GM11168 (cell line): ENCODE results near the gene CDH1.
"Not testable (repeated sequence)": the region's sequence is repeated elsewhere in the genome, so short reads cannot be mapped to it uniquely, and the experiment has no call there.

ENCODE experiments used
- in situ Hi-C: fragments of 300-500 bp; cut with MboI; formaldehyde crosslinking; loops from one replicate; pipeline ENCODE4 v1.12.0; 2022; ENCODE audit warnings: low sequenced_read_pairs; ENCODE audit not compliant: unreplicated experiment

The CDH1 gene

DNA sequence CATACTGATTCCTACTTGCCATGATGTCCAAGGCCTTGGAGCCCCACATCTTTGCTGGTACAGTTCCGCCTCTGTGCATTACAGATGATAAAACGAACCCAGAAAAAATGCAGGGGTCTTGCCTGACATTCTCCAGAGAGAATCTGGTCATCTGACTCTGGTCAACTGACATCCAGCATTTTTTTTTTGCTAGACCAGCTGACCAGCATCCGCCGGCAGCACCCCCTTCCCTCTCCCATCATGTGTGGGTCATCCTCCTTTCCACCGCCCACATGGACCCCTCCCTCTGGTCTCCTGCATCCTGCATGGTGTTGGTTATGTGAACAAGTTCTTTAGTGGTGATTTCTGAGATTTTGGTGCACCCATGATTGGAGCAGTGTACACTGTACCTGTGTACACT, 47.1 kb downstream of the CDH1 start:
- in situ Hi-C loops: no loop called here

DNA sequence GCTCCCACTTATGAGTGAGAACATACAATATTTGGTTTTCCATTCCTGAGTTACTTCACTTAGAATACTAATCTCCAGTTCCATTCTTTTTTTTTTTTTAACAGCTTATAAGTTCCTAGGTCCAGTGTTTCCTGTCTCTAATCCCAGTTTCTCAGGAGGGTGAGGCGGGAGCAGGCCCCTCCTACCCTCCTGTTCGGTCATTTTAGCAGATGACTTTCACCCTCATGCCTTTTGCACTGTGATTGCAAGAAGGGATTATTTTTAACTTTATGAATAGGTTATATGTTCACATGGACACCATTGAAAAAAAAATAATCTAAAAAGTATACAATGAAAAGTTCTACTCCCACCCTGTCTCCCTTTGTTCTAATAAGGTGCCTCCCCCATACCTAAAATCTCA, 47.6 kb downstream of the CDH1 start:
- in situ Hi-C loops: no loop called here

DNA sequence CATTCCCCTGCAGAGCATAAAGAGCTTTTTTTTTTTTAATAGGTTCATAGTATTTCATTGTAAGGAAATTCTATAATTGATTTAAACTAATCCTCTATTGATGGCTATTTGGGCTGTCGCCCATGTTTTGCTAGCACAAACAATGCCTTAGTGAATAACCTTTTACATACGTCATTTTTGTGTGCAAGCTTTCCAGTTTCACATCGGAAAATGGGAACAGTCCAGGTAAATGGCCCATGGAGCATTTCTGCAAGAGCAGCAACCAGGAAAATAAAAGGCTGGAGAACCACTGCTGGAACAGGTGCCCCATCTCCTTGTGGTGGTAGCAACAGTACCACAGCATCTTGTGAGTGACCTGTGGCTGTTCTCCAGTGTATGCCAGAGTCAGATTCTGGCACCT, 48.6 kb downstream of the CDH1 start:
- in situ Hi-C loops: no loop called here

- in situ Hi-C loops: no loop called here
Measured at GRCh38 chr16:68786685-68787418, 49.8 kb downstream of the CDH1 start.

DNA sequence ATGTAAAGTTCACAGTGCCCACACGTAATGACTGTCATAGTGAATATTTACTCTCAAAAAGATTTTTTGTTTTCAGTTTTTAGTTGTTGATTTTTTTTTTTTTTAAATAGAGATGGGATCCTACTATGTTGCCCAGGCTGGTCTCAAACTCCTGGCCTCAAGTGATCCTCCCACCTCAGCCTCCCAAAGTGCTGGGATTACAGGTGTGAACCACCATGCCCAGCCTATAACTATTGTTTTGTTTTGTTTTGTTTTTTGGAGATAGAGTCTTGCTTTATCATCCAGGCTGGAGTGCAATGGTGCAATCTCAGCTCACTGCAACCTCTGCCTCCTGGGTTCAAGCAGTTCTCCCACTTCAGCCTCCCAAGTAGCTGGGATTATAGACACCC, 50.3 kb downstream of the CDH1 start:
- in situ Hi-C loops: not testable (repeated sequence)

DNA sequence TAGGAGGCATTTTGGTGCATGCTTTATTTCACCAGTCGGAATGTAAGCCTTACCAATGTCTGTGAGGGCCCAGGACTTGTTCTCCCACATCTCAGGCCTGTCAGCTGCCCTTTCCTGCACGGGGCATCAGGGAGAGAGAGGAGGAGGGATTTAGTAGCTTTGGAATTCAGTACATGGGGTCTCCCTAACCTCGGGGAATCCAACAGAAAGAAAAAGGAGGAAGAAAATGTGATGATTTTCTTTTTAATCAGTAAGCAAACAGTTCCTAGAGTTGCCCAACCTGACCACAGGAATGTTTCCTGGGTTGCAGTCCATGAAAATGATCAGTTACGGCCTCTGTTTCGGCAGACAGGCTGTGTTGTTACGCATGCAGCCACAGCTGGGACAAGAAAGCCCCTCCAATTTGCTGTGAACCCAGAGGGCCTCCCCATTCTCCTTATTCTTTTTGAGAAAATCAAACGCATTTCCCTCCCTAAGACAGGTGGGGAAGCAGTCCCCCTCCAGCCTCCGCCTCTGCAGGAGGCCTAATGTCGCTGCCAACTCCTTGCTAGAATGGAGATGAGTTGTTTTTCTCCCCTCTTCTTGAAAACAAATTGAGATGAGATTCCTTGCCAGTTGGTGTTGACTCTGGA, 53.2 kb downstream of the CDH1 start:
- in situ Hi-C loops: no loop called here

- in situ Hi-C loops: no loop called here
Measured at GRCh38 chr16:68790944-68791343, 53.9 kb downstream of the CDH1 start.

DNA sequence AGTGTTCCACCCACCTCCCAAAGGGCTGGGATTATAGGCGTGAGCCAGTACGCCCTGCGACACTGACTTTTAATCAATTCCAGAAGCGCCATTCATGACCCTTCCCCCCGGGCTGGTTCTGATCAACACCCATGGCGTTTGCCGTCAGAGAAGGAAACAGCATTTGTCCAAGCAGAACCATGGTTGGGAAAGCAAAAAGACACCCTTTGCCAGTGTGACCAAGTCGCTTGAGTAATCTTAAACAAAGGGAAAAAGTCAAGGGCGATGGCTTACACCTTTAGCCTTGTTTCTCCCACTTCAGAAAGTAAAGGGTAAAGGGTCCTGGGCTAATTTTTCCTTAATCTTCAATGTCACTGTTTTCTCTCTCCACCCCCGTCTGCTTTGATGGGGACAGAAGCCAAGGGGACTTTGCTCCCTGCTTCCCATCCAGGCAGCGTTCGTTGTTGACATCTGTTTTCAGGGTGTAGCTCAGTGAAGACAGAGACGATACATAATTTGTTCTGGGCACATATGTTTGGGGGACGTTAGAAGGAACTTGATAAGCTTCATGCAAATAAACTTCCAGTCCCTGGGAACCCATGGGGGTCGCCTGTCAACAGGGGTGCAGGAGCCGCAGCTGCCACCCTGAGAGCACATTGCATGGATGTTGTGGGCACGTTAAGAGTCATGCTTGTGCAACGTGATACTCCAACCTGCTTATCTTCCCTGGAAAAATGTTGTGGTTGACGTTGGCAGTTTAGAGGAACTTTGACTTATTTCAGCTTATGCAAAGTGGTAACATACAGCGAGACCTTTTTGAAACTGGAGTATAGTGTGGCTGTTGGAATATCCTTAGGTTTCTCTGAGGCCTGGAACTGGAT, 55.6 kb downstream of the CDH1 start:
- in situ Hi-C loops: no loop called here

GRCh38 chr16:68793401-68793857, 56.3 kb downstream of the CDH1 start:
- in situ Hi-C loops: no loop called here

- in situ Hi-C loops: loop anchor here (5.0 kb wide), 1 partner anchor 91 kb away; no protein-coding TSS in a partner anchor
Measured at GRCh38 chr16:68798398-68798797, 61.3 kb downstream of the CDH1 start.

DNA sequence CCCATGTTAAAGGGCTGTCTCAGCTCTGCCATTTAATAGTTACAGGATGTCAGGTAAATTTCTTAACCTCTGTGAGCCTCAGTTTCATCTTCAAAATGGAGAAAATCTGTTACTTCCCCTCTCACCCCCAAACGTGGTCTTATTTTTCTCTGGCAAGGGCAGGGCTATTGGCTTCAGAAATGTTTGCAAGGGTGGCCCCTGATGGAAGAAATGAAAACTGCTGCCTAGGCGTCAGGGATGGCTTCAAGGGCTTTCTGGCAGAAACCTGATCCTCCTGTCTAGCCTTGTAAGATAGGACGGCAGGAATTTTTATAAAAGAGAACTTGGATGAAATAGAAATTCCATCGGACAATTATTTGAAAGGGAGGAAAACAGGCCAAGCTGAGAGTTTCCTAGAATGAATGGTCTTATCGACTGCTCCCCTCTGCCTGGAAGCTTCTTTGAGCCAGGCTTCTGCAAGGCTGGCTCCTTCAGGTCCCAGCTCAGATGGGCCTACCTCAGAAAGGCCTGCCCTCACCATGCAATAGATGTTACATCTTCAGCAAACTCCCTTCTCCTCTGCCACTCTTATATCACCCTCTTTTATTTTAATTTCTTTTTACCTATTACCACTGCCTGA, 63.3 kb downstream of the CDH1 start:
- in situ Hi-C loops: loop anchor here (25.0 kb wide), 1 partner anchor 238 kb away; no protein-coding TSS in a partner anchor

GRCh38 chr16:68802190-68802589, 65.1 kb downstream of the CDH1 start:
- in situ Hi-C loops: loop anchor here (25.0 kb wide), 1 partner anchor 240 kb away; no protein-coding TSS in a partner anchor

- in situ Hi-C loops: loop anchor here (25.0 kb wide), 1 partner anchor 244 kb away; no protein-coding TSS in a partner anchor
Measured at GRCh38 chr16:68806422-68806821, 69.3 kb downstream of the CDH1 start.

DNA sequence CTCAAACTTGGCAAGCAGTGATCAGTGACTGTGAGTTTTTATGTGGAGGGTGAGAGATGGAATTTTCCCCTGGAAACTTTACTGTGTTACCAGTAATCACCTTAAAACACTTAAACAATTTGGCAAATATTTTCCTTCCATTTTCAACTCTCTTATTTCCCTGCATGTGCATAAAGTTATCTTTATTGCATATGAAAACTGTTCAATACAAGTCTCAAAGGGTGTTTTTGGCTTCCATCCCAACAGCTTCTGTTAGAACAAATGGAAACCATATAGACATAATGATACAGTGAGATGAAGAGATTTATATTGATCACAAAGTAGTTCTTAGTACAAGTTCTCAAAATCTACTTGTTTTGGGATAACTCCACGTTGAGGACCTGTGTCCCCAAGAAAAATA, 69.9 kb downstream of the CDH1 start:
- in situ Hi-C loops: loop anchor here (25.0 kb wide), 1 partner anchor 245 kb away; no protein-coding TSS in a partner anchor

GRCh38 chr16:68814516-68814915, 77.4 kb downstream of the CDH1 start:
- in situ Hi-C loops: loop anchor here (25.0 kb wide), 1 partner anchor 252 kb away; no protein-coding TSS in a partner anchor

- in situ Hi-C loops: loop anchor here (25.0 kb wide), 1 partner anchor 261 kb away; no protein-coding TSS in a partner anchor
Measured at GRCh38 chr16:68823401-68824135, 86.5 kb downstream of the CDH1 start.

DNA sequence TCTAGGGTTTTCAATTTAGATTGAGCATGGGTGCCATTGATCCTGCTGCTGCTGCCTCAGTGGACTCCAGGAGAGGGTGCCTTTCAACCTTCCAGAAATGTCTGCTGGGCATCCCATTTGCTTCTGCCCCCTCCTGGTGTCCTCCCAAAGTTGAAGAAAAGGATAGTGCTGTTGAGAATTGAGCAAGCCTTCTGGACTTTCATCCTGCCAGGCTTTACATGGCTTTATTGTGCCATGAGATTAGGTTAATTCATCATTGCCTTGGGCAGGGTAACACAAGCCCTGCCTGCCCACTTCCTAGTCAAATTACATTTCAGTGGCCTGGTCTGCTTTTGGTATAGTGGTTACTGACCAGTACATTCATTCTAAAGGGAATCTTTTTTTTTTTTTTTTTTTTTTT, 88.3 kb downstream of the CDH1 start:
- in situ Hi-C loops: no loop called here

DNA sequence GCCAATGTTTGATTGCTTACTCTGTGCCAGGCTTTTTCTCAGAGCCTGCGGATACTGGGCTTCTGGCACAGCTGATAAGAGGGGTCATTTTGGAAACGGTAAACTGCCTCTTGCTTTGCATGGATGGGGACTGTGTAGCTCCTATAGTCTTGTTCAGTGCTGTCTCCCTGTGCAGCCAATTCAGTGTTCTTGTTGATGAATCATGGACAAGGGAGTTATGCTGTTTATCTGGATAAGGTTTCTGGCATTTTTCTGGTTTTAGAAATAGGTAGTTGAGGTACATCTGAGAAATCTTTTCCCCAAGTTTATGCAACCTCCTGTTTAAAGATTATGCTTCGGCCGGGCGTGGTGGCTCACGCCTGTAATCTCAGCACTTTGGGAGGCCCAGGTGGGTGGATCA, 89.6 kb downstream of the CDH1 start:
- in situ Hi-C loops: no loop called here

- in situ Hi-C loops: no loop called here
Measured at GRCh38 chr16:68833251-68833650, 96.2 kb downstream of the CDH1 start.
